ENCODE data around the gene SEC31B.

Gene SEC31B

DNA sequence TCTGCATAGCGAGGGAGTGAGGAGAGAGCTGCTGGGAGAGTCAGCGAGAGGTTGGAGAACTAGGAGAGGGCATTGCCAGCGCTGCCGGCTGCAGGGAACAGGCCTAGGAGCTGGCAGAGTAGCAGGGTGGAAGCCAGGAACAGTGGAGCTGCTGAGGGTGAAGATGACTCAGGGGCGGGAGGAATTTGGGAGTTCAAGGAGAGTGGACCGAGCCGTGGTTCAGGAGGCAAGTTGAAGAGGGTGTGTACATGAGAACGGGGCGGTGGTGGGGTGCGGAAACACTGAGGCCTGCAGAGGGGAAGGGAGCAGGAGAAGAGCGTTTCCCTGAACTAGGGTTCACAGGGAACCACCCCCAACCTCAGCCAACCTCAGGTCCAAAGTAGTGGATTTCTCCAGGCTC, 47.6 kb upstream of the SEC31B start (continued):
- TF ChIP-seq, protein P1, sequence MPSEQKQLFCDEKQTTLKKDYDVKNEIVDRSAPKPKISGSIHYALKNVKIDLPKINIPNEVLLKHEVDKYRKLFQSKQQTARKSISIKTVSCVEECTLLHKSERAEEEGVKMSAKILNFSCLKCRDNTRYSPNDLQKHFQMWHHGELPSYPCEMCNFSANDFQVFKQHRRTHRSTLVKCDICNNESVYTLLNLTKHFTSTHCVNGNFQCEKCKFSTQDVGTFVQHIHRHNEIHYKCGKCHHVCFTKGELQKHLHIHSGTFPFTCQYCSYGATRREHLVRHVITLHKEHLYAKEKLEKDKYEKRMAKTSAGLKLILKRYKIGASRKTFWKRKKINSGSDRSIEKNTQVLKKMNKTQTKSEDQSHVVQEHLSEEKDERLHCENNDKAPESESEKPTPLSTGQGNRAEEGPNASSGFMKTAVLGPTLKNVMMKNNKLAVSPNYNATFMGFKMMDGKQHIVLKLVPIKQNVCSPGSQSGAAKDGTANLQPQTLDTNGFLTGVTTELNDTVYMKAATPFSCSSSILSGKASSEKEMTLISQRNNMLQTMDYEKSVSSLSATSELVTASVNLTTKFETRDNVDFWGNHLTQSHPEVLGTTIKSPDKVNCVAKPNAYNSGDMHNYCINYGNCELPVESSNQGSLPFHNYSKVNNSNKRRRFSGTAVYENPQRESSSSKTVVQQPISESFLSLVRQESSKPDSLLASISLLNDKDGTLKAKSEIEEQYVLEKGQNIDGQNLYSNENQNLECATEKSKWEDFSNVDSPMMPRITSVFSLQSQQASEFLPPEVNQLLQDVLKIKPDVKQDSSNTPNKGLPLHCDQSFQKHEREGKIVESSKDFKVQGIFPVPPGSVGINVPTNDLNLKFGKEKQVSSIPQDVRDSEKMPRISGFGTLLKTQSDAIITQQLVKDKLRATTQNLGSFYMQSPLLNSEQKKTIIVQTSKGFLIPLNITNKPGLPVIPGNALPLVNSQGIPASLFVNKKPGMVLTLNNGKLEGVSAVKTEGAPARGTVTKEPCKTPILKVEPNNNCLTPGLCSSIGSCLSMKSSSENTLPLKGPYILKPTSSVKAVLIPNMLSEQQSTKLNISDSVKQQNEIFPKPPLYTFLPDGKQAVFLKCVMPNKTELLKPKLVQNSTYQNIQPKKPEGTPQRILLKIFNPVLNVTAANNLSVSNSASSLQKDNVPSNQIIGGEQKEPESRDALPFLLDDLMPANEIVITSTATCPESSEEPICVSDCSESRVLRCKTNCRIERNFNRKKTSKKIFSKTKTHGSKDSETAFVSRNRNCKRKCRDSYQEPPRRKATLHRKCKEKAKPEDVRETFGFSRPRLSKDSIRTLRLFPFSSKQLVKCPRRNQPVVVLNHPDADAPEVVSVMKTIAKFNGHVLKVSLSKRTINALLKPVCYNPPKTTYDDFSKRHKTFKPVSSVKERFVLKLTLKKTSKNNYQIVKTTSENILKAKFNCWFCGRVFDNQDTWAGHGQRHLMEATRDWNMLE (tag by site-specific recombination; conservative IDR thresholded peaks at IDR 0.05; ENCODE audit: low read depth): no peak

DNA sequence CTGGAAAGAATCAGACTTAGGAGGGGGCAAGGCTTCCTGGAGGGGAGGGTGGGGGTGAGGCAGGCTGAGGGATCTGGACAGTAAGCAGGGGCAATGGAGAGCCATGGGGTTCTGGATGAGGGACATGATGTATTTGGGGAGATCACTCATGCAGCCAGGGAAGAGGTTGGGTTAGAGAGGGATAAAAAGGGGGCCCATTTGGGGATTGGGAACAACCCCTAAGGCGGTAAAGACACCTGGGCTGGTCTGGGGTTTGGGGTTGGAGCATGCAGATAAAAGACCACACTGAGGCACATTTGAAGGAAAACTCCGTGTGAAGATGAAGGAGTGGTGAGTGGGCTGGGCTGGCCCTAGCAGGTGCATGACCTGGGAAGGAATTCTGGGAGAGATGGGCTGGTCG, 46.9 kb upstream of the SEC31B start:
- TF ChIP-seq, protein P2, sequence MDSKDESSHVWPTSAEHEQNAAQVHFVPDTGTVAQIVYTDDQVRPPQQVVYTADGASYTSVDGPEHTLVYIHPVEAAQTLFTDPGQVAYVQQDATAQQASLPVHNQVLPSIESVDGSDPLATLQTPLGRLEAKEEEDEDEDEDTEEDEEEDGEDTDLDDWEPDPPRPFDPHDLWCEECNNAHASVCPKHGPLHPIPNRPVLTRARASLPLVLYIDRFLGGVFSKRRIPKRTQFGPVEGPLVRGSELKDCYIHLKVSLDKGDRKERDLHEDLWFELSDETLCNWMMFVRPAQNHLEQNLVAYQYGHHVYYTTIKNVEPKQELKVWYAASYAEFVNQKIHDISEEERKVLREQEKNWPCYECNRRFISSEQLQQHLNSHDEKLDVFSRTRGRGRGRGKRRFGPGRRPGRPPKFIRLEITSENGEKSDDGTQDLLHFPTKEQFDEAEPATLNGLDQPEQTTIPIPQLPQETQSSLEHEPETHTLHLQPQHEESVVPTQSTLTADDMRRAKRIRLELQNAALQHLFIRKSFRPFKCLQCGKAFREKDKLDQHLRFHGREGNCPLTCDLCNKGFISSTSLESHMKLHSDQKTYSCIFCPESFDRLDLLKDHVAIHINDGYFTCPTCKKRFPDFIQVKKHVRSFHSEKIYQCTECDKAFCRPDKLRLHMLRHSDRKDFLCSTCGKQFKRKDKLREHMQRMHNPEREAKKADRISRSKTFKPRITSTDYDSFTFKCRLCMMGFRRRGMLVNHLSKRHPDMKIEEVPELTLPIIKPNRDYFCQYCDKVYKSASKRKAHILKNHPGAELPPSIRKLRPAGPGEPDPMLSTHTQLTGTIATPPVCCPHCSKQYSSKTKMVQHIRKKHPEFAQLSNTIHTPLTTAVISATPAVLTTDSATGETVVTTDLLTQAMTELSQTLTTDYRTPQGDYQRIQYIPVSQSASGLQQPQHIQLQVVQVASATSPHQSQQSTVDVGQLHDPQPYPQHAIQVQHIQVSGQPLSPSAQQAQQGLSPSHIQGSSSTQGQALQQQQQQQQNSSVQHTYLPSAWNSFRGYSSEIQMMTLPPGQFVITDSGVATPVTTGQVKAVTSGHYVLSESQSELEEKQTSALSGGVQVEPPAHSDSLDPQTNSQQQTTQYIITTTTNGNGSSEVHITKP (tag by site-specific recombination; IDR thresholded peaks at IDR 0.05): no peak
- TF ChIP-seq HOXC10 (CRISPR knock-in tag; IDR thresholded peaks at IDR 0.05) (no peak), ZNF416 (tag by site-specific recombination; IDR thresholded peaks at IDR 0.05) (no peak), ZNF114 (tag by site-specific recombination; IDR thresholded peaks at IDR 0.05) (no peak), SCRT1 (tag by site-specific recombination; IDR thresholded peaks at IDR 0.05; ENCODE audit: borderline replicate concordance) (no peak), SP3 (tag by site-specific recombination; IDR thresholded peaks at IDR 0.05) (no peak), ZNF157 (tag by site-specific recombination; IDR thresholded peaks at IDR 0.05) (no peak), ZEB2 (tag by site-specific recombination; IDR thresholded peaks at IDR 0.05) (no peak), ZNF626 (tag by site-specific recombination; IDR thresholded peaks at IDR 0.05) (no peak)
- TF ChIP-seq, protein P3, sequence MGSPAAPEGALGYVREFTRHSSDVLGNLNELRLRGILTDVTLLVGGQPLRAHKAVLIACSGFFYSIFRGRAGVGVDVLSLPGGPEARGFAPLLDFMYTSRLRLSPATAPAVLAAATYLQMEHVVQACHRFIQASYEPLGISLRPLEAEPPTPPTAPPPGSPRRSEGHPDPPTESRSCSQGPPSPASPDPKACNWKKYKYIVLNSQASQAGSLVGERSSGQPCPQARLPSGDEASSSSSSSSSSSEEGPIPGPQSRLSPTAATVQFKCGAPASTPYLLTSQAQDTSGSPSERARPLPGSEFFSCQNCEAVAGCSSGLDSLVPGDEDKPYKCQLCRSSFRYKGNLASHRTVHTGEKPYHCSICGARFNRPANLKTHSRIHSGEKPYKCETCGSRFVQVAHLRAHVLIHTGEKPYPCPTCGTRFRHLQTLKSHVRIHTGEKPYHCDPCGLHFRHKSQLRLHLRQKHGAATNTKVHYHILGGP (tag by site-specific recombination; IDR thresholded peaks at IDR 0.05): no peak
- no peaks in the 10 kb centered on the region for H3K4me1 ChIP-seq (ENCODE audit: control insufficient read depth, insufficient read depth, low read length)
- ChIA-PET CTCF (interaction anchor here (0.6 to 1.3 kb wide), 5 partner anchors 10 to 312 kb away, joined by 3 to 8 read pairs (median 3); no protein-coding TSS in a partner anchor), POLR2A (interaction anchor here (0.6 to 0.7 kb wide), 3 partner anchors 31 to 572 kb away, joined by 3 to 5 read pairs (median 4); partner anchors contain the start of gene HIF1AN)
- H3K27ac ChIP-seq (ENCODE audit: extremely low read depth, low read depth, low read length): no peak overlapping the region
- H3K9me3 ChIP-seq (ENCODE audit: control insufficient read depth, insufficient read depth, low read depth, low read length): no peaks in the 10 kb centered on the region
- H3K36me3 ChIP-seq (ENCODE audit: control insufficient read depth in 2 of 2, insufficient read depth in 1 of 2, low read length in 2 of 2): no peaks in the 10 kb centered on the region
- no peak overlapping the region for H3K4me3 ChIP-seq (ENCODE audit: low read depth, low read length)

DNA sequence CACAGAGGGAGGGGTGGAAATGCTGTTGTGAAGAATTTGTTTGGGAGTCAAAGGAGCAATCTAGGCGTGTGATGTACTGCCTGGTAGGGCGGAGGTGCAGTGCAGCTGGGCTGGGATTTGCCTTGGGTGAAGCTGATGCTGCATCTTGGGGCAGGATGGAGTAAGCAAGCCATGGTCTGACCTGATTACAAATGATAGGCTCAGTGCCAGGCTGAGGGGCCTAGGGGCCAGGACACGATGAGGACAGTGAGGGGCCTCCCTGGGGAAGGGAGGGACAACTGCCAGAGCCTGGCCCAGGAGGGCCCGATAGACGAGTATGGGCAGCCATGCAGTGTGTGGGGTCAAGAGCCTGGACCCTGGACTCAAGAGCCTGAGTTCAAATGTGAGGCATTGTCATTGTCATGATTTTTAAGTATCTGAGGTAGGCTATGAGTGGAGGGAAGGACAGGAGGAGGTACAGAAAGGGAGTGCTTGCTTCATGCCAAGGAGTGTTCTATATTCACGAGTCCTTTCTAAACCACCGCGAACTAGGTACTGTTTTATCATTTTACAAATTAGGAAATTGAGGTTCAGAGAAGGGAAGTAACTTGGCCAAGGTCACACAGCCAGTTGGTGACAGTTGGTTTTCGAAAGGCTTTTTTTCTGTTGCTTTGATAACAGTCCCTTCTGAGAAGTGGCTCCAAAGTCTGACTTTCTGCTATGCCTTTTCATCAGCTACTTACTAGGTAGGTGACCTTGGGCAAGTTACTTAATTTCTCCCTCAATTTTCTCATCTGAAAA, 45.7 kb upstream of the SEC31B start:
- Histone ChIP-seq H3K4me1 (ENCODE audit: control insufficient read depth, insufficient read depth, low read length) (no peaks in the 10 kb centered on the region), H3K27ac (ENCODE audit: extremely low read depth, low read depth, low read length) (no peak overlapping the region), H3K9me3 (ENCODE audit: control insufficient read depth, insufficient read depth, low read depth, low read length) (no peaks in the 10 kb centered on the region), H3K36me3 (ENCODE audit: control insufficient read depth in 2 of 2, insufficient read depth in 1 of 2, low read length in 2 of 2) (peaks cover 0 to 1% of the 10 kb centered on the region in 2 experiments; a peak in 1 of 3 replicates), H3K4me3 (ENCODE audit: low read depth, low read length) (no peak overlapping the region)
- ChIA-PET CTCF (interaction anchor here (0.8 to 5.8 kb wide), 7 partner anchors 11 to 313 kb away, joined by 3 to 197 read pairs (median 8); partner anchors contain the start of gene PAX2), POLR2A (no interaction called here)
- TF ChIP-seq ZNF626 (tag by site-specific recombination; IDR thresholded peaks at IDR 0.05): no peak
- no peak for TF ChIP-seq ZNF140 (tag by site-specific recombination; IDR thresholded peaks at IDR 0.05)
- TF ChIP-seq, protein P4, sequence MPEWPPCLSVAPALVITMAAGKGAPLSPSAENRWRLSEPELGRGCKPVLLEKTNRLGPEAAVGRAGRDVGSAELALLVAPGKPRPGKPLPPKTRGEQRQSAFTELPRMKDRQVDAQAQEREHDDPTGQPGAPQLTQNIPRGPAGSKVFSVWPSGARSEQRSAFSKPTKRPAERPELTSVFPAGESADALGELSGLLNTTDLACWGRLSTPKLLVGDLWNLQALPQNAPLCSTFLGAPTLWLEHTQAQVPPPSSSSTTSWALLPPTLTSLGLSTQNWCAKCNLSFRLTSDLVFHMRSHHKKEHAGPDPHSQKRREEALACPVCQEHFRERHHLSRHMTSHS (tag by site-specific recombination; IDR thresholded peaks at IDR 0.05): no peak
- no peak for TF ChIP-seq WT1 (tag by site-specific recombination; IDR thresholded peaks at IDR 0.05)
- TF ChIP-seq ZNF133 (tag by site-specific recombination; IDR thresholded peaks at IDR 0.05): no peak
- TF ChIP-seq ZNF560 (tag by site-specific recombination; IDR thresholded peaks at IDR 0.05; ENCODE audit: borderline replicate concordance): no peak
- TF ChIP-seq ZNF600 (tag by site-specific recombination; IDR thresholded peaks at IDR 0.05): no peak
- TF ChIP-seq ZNF350 (tag by site-specific recombination; IDR thresholded peaks at IDR 0.05): no peak
- no peak for TF ChIP-seq ZNF791 (tag by site-specific recombination; IDR thresholded peaks at IDR 0.05)
- TF ChIP-seq, protein P3 (tag by site-specific recombination; IDR thresholded peaks at IDR 0.05): no peak
- no peak for TF ChIP-seq ZNF658 (tag by site-specific recombination; IDR thresholded peaks at IDR 0.05)

All from HEK293 (cell line).